ENCODE data around the gene LIMK2.
"Not testable (repeated sequence)": the region's sequence is repeated elsewhere in the genome, so short reads cannot be mapped to it uniquely, and the experiment has no call there.

Gene LIMK2

DNA sequence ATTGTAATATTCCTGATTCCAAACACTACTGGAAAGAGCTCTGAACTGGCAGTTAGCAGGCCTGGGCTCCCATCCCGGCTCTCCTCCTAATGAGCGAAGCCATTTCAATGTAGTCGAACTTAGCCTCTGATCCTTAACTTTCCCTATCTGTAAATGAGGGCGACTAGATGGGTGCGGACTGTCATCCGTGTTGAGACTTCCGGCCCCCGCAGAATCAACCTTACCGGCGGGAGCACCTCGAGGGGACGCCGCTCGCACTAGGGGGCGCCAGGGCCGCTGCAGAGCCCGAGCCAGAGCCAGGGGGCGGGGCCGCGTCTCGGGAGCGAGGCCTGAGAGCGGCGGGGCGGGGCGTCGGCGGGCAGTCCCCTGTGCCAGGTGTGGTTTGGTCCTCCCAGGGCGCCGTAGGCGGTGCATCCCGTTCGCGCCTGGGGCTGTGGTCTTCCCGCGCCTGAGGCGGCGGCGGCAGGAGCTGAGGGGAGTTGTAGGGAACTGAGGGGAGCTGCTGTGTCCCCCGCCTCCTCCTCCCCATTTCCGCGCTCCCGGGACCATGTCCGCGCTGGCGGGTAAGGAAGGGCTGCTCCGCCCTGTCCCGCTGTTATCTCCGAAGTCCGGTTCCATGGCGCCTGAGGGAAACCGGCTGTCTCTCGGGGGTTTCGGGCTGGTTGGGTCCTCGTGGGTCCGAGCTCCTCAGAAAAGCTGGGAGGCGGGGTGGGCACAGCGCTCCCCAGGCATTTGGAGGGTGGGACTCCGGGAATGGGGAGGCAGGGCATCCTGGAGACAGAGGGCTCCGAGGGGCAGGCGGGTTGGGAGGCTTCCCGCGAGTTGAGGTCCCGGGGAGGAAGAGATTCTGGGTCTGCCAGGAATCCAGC lies at the start of gene LIMK2:
Gene LIMK2, plus strand, starts transcription at position 437 of the 869 bp plus-strand sequence. Its CDS starts 111 bp downstream, at position 548.
- peak; percentile 97 for DNase-seq (ENCODE audit: low read depth)
- TF ChIP-seq, protein P1, sequence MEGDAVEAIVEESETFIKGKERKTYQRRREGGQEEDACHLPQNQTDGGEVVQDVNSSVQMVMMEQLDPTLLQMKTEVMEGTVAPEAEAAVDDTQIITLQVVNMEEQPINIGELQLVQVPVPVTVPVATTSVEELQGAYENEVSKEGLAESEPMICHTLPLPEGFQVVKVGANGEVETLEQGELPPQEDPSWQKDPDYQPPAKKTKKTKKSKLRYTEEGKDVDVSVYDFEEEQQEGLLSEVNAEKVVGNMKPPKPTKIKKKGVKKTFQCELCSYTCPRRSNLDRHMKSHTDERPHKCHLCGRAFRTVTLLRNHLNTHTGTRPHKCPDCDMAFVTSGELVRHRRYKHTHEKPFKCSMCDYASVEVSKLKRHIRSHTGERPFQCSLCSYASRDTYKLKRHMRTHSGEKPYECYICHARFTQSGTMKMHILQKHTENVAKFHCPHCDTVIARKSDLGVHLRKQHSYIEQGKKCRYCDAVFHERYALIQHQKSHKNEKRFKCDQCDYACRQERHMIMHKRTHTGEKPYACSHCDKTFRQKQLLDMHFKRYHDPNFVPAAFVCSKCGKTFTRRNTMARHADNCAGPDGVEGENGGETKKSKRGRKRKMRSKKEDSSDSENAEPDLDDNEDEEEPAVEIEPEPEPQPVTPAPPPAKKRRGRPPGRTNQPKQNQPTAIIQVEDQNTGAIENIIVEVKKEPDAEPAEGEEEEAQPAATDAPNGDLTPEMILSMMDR (IDR thresholded peaks at IDR 0.05; ENCODE audit: insufficient read depth, low read depth, low read length, missing control alignments): peak; percentile 84
- H3K4me3 ChIP-seq (ENCODE audit: low read depth, low read length): peak within 1 kb of the TSS; percentile 86

DNA sequence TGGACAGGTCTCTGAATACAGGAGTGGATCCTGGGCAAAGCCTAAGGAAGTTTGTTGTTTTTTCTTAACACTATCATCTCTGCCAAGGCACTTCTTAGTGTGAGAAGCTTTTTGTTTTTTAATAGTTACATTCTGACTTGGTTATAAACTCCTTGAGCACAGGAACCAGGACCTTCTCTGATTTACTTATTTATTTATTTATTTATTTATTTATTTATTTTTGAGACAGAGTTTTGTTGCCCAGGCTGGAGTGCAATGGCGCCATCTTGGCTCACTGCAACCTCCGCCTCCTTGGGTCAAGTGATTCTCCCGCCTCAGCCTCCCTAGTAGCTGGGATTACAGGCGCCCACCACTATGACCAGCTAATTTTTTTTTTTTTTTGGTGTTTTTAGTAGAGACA lies 41.1 kb upstream of the LIMK2 start:
- no peak for DNase-seq (ENCODE audit: low read depth)
- no peak overlapping the region for H3K4me3 ChIP-seq (ENCODE audit: low read depth, low read length)
- TF ChIP-seq, protein P1 (IDR thresholded peaks at IDR 0.05; ENCODE audit: insufficient read depth, low read depth, low read length, missing control alignments): no peak

DNA sequence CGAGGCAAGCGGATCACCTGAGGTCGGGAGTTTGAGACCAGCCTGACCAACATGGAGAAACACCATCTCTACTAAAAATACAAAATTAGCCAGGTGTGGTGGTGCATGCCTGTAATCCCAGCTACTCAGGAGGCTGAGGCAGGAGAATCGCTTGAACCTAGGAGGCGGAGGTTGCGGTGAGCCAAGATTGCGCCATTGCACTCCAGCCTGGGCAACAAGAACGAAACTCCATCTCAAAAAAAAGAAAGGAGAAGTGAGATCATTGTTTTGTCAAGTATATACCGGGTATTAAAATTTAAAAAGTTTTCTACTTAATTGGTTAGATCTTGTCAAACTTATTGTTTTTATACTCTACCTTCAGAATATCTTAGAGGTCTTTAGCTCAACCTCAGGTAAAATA lies 40.4 kb upstream of the LIMK2 start:
- DNase-seq (ENCODE audit: low read depth); H3K4me3 ChIP-seq (ENCODE audit: low read depth, low read length): not testable (repeated sequence)

DNA sequence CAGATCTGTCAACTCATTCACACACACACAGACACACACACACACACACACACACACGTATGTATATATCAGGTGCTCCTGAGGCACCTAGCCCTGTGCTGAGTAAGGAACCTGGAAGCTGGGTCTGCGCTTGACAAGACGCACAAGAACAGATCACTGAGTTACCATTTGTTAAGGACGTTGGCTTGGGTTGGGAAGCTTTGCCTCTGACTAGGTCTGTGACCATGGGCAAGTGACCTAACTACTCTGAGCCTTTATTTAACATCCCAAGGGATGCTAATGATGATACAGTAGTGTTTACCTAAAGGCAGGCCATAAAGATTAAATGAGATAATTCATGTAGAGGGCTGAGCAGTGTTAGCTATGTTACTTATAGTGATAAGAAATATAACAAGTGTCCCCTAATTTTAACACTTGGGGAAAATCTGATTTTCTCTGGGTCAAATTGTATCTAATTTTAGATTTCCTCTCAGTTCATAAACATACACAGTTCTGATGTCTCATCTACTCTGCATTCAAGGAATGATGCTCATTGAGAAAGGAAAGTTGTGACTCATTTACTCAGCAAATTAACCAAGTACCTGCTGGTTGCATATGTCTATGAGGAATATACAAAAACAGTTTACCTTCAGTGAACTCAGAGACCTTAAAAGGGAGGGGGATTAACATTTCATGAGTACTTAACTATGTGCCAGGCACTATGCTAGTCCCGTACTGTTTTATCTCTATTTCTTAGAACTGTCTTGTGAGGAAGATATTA lies 38.5 kb upstream of the LIMK2 start:
- H3K4me3 ChIP-seq (ENCODE audit: low read depth, low read length): no peak overlapping the region
- peak; percentile 25 for DNase-seq (ENCODE audit: low read depth)
- TF ChIP-seq, protein P1 (IDR thresholded peaks at IDR 0.05; ENCODE audit: insufficient read depth, low read depth, low read length, missing control alignments): no peak

DNA sequence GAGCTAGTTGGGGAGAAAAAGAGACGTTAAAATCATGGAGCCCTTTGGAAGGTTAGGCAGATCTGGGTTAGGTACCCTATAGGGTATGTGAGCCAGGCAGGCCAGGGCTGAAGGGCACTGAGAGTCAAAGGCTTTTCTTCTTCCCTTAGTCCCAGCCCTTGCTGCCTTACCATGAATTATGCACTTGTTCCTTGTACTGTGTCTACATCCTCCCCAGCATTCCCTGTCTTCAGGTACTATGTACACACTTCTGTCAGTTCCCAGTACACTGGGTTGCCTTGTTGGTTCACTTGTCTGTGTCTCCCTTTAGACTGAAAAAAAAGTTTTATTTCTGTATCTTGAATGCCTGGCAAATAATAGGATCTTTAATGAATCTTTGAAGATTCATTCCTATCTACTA lies 35.2 kb upstream of the LIMK2 start:
- H3K4me3 ChIP-seq (ENCODE audit: low read depth, low read length): no peak overlapping the region
- TF ChIP-seq, protein P1 (IDR thresholded peaks at IDR 0.05; ENCODE audit: insufficient read depth, low read depth, low read length, missing control alignments): no peak
- no peak for DNase-seq (ENCODE audit: low read depth)

DNA sequence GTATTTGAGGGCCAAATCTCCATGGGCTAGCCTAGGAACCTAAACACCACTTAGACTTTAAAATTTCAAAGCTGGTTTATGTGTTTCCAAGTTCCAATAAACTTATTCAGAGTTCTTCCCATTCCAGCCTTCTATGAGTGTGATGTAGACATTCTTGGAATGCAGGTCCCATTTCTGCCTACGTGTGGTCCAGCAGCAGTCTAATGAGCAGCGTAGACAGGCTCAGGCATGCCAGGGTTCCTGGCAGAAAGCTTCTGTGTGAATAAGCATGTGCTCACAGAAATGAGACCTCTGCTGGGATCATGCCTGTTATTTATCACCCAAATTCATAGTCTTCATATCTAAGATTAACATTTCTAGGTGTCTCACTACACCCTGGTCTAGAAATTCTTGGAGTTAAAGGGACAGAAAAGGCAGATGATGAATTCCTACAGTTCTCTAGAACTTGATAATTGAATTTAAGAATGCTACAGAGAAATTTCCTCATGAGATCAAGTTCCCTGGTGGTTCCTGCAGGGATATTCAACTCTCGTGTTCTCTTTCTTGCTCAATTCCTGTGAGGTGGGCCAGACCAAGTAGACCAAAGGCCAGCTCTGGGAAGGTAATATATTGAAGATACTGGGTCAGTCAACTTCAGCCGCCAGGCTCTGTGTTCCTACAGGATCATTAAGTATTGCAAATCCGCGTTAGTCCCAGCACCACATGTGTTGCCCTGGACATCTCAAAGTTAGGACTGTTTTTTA lies 34.5 kb upstream of the LIMK2 start:
- no peak for DNase-seq (ENCODE audit: low read depth)
- no peak overlapping the region for H3K4me3 ChIP-seq (ENCODE audit: low read depth, low read length)
- TF ChIP-seq, protein P1 (IDR thresholded peaks at IDR 0.05; ENCODE audit: insufficient read depth, low read depth, low read length, missing control alignments): no peak

DNA sequence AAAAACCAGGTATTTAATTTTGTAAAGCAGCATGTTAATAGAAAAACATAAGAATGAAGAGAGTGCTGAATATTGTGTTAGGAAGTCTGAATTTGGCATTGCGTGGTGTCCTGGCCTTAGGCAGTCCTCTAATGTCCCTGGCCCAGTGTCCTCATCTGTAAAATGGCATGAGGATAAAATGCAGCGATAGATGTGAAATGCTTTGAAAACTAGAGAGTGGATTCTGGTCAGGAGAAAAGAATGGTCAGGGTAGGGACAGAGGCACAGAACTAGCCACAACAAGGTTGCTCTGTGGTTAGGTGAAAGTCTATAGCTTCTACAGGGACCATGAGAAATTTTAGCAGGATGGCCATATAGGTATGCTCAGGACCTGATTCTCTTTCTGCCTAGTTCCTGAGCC lies 33.2 kb upstream of the LIMK2 start:
- TF ChIP-seq, protein P1 (IDR thresholded peaks at IDR 0.05; ENCODE audit: insufficient read depth, low read depth, low read length, missing control alignments): no peak
- no peak for DNase-seq (ENCODE audit: low read depth)
- H3K4me3 ChIP-seq (ENCODE audit: low read depth, low read length): no peak overlapping the region

Data from GM12865 (cell line).